SK-N-SH treated with all-trans-retinoic acid at 6 μM for 48 hours (cell line): Measurements from ENCODE around the gene NAE1.

ENCODE experiments used
- ATAC-seq: fragments of 200-7000 bp; cut with Tn5 transposase; 3 replicates; pipeline ENCODE4 v1.9.1; 2020; ENCODE audit warnings: mild to moderate bottlenecking, moderate library complexity
- ARNTL ChIP-seq: fragments of 450-650 bp; formaldehyde crosslinking; IDR thresholded peaks from 2 replicates; pipeline ENCODE4 v1.5.0; 2020; ENCODE audit warnings: low read depth, mild to moderate bottlenecking, moderate library complexity, borderline replicate concordance
- CSRNP3 ChIP-seq: fragments of 250-450 bp; sonication (Bioruptor Pico); IDR thresholded peaks from 2 replicates; pipeline ENCODE4 v1.5.1; 2021; ENCODE audit warnings: mild to moderate bottlenecking, moderate library complexity
- GLIS3 ChIP-seq: fragments of 250-450 bp; sonication (Bioruptor Pico); IDR thresholded peaks from 2 replicates; pipeline ENCODE4 v1.5.0; 2020; ENCODE audit warnings: mild to moderate bottlenecking, moderate library complexity
- ISL1 ChIP-seq: fragments of 250-450 bp; sonication (Bioruptor Pico); IDR thresholded peaks from 2 replicates; pipeline ENCODE4 v2.1.2; 2022; ENCODE audit warnings: mild to moderate bottlenecking, moderate library complexity
- OSR1 ChIP-seq: fragments of 250-450 bp; sonication (Bioruptor Pico); IDR thresholded peaks from 2 replicates; pipeline ENCODE4 v1.8.0; 2022; ENCODE audit warnings: moderate library complexity, mild to moderate bottlenecking, inconsistent platforms
- PATZ1 ChIP-seq: fragments of 250-450 bp; sonication (Bioruptor Pico); IDR thresholded peaks from 2 replicates; pipeline ENCODE4 v1.8.0; 2020; ENCODE audit warnings: mild to moderate bottlenecking, moderate library complexity, borderline replicate concordance
- POU6F1 ChIP-seq: fragments of 250-450 bp; sonication (Bioruptor Pico); IDR thresholded peaks from 2 replicates; pipeline ENCODE4 v1.8.0; 2021; ENCODE audit warnings: low read depth, mild to moderate bottlenecking, moderate library complexity, borderline replicate concordance
- PPARA ChIP-seq: fragments of 250-450 bp; sonication (Bioruptor Pico); IDR thresholded peaks from 2 replicates; pipeline ENCODE4 v1.5.0; 2020; ENCODE audit warnings: mild to moderate bottlenecking, borderline replicate concordance
- RARB ChIP-seq: fragments of 250-450 bp; sonication (Bioruptor Pico); IDR thresholded peaks from 2 replicates; pipeline ENCODE4 v1.8.0; 2021; ENCODE audit warnings: mild to moderate bottlenecking, moderate library complexity
- TCF4 ChIP-seq: fragments of 250-450 bp; sonication (Bioruptor Pico); IDR thresholded peaks from 2 replicates; pipeline ENCODE4 v1.8.0; 2021; ENCODE audit warnings: mild to moderate bottlenecking, moderate library complexity, borderline replicate concordance
- TOX ChIP-seq: fragments of 250-450 bp; sonication (Bioruptor Pico); IDR thresholded peaks from 2 replicates; pipeline ENCODE4 v1.8.0; 2021; ENCODE audit warnings: mild to moderate bottlenecking, moderate library complexity, borderline replicate concordance
- TSHZ2 ChIP-seq: fragments of 250-450 bp; sonication (Bioruptor Pico); IDR thresholded peaks from 2 replicates; pipeline ENCODE4 v1.5.0; 2020; ENCODE audit warnings: mild to moderate bottlenecking, moderate library complexity
- ZFP30 ChIP-seq: fragments of 450-650 bp; formaldehyde crosslinking; IDR thresholded peaks from 2 replicates; pipeline ENCODE4 v1.5.0; 2022; ENCODE audit warnings: mild to moderate bottlenecking, moderate library complexity
- ZNF565 ChIP-seq: fragments of 450-650 bp; formaldehyde crosslinking; conservative IDR thresholded peaks from 2 replicates; pipeline ENCODE4 v1.5.0; 2020; ENCODE audit warnings: low read depth, mild to moderate bottlenecking, moderate library complexity

The NAE1 gene

GRCh38 chr16:66849021-66849420 is 18.2 kb upstream of the NAE1 start:
- no peak for ATAC-seq
- TF ChIP-seq ZNF565 (CRISPR knock-in tag) (no peak), PPARA (CRISPR knock-in tag) (no peak)

- ATAC-seq, result no peak
- TF ChIP-seq ISL1 (no peak), TSHZ2 (CRISPR knock-in tag) (no peak), OSR1 (CRISPR knock-in tag) (no peak), PATZ1 (CRISPR knock-in tag) (no peak), ZFP30 (no peak), TOX (no peak), RARB (CRISPR knock-in tag) (no peak), ARNTL (CRISPR knock-in tag) (no peak), CSRNP3 (no peak)
Observed at GRCh38 chr16:66848172-66848571, 17.4 kb upstream of the NAE1 start.

- ATAC-seq, result no peak
- TF ChIP-seq ARNTL (CRISPR knock-in tag) (no peak), GLIS3 (CRISPR knock-in tag) (no peak), PATZ1 (CRISPR knock-in tag) (no peak), TOX (no peak), ZNF565 (CRISPR knock-in tag) (no peak), TCF4 (CRISPR knock-in tag) (no peak), POU6F1 (CRISPR knock-in tag) (no peak), OSR1 (CRISPR knock-in tag) (no peak), ZFP30 (no peak), TSHZ2 (CRISPR knock-in tag) (no peak)
Observed at GRCh38 chr16:66847533-66848067, 16.8 kb upstream of the NAE1 start.
